Endothelial cell of umbilical vein (primary cell): Measurements from ENCODE around the gene N4BP2L1. TPM values are rescaled to one million over a fixed set of nuclear protein-coding genes. Genes with fewer than 3 reads are reported as not detected.

Experiments used
- BruUV-seq: library from RNA; stranded (reverse); fragments of 400-500 nt; replicated peaks from 2 replicates; lab custom pipeline; 2021; lab: Mats Ljungman, UMichigan
- CTCF ChIA-PET: fragments of 300-600, 350-600 bp; sonication (Branson Sonifier 250); formaldehyde crosslinking; loops from one replicate; lab custom pipeline; 2021; ENCODE audit warnings: antibody characterized with exemption, inconsistent platforms; lab: Charles Lee
- POLR2A ChIA-PET: fragments of 300-600, 350-600 bp; sonication (Branson Sonifier 250); formaldehyde crosslinking; loops from one replicate; lab custom pipeline; 2021; ENCODE audit warnings: antibody characterized with exemption, inconsistent platforms; lab: Charles Lee
- DNase-seq: peaks from one replicate; pipeline ENCODE4 v3.0.0-alpha.2; 2011; ENCODE audit warnings: low read depth, low spot score
- FAIRE-seq: peaks from 2 replicates; lab custom pipeline; 2011; peaks lifted over from hg19 to GRCh38; lab: Jason Lieb, UNC
- H2AFZ ChIP-seq: 2 replicates; pipeline ENCODE4 v1.6.0; 2012; ENCODE audit warnings: low read depth, low read length, control low read depth, inconsistent platforms
- H3K27ac ChIP-seq: 2 replicates; pipeline ENCODE4 v1.5.1; 2011; ENCODE audit warnings: low read depth, mild to moderate bottlenecking, control low read depth, low read length, moderate library complexity; ENCODE audit not compliant: insufficient read depth
- H3K27me3 ChIP-seq, 2 experiments: 2 replicates each; pipeline versions ENCODE4 v1.6.0 to v1.6.1; 2011; ENCODE audit warnings: low read length in 2 of 2, mixed read lengths in 1 of 2; ENCODE audit not compliant: control insufficient read depth in 2 of 2, insufficient read depth in 2 of 2
- H3K36me3 ChIP-seq, 2 experiments: 2 replicates in 1 of 2; 3 replicates in 1 of 2; pipeline ENCODE4 v1.5.1; 2011; ENCODE audit warnings: low read length in 2 of 2, mild to moderate bottlenecking in 1 of 2, moderate library complexity in 1 of 2; ENCODE audit not compliant: control insufficient read depth in 2 of 2, insufficient read depth in 2 of 2; ENCODE audit errors: extremely low read depth in 1 of 2
- H3K4me1 ChIP-seq: 3 replicates; pipeline ENCODE4 v1.5.1; 2011; ENCODE audit warnings: mild to moderate bottlenecking, low read length; ENCODE audit not compliant: control insufficient read depth, insufficient read depth; ENCODE audit errors: extremely low read depth
- H3K4me2 ChIP-seq: 2 replicates; pipeline ENCODE4 v1.6.1; 2011; ENCODE audit warnings: low read length, control low read depth, mixed read lengths; ENCODE audit not compliant: insufficient read depth
- H3K4me3 ChIP-seq, 3 experiments: fragments of 200-600 bp in 1 of 3; sonication (generic), shearing (Covaris generic) in 1 of 3; replicated peaks in 1 of 3; 2 replicates each; pipeline ENCODE4 v1.5.1; 2011 to 2016; ENCODE audit warnings: control low read depth in 3 of 3, low read length in 3 of 3, mild to moderate bottlenecking in 2 of 3, inconsistent platforms in 1 of 3, low read depth in 1 of 3, moderate library complexity in 1 of 3; ENCODE audit not compliant: insufficient read depth in 1 of 3
- H3K79me2 ChIP-seq: 2 replicates; pipeline ENCODE4 v1.6.0; 2012; ENCODE audit warnings: low read length, inconsistent platforms; ENCODE audit not compliant: control insufficient read depth, insufficient read depth
- H3K9ac ChIP-seq: replicated peaks from 2 replicates; pipeline ENCODE3; 2011; ENCODE audit warnings: low read length, control low read depth; ENCODE audit not compliant: insufficient read depth; ENCODE audit errors: extremely low read depth
- H3K9me1 ChIP-seq: replicated peaks from 3 replicates; pipeline ENCODE4 v1.6.0; 2011; ENCODE audit warnings: mild to moderate bottlenecking, low read length; ENCODE audit not compliant: control insufficient read depth, insufficient read depth; ENCODE audit errors: extremely low read depth
- H3K9me3 ChIP-seq: replicated peaks from 2 replicates; pipeline ENCODE4 v1.5.1; 2012; ENCODE audit warnings: low read length, inconsistent platforms; ENCODE audit not compliant: control insufficient read depth, insufficient read depth
- H4K20me1 ChIP-seq: replicated peaks from 2 replicates; pipeline ENCODE3; 2011; ENCODE audit warnings: mild to moderate bottlenecking, low read length; ENCODE audit not compliant: control insufficient read depth, insufficient read depth; ENCODE audit errors: extremely low read depth
- CTCF ChIP-seq, 2 donors: IDR thresholded peaks; 1 replicate in 1 of 2; 2 replicates in 1 of 2; pipeline ENCODE4 v1.5.1; 2011; ENCODE audit warnings: low read length in 2 of 2, mild to moderate bottlenecking in 2 of 2, moderate library complexity in 2 of 2, control low read depth in 1 of 2, inconsistent platforms in 1 of 2, low read depth in 1 of 2; ENCODE audit not compliant: insufficient read depth in 1 of 2; ENCODE audit errors: extremely low read depth in 1 of 2
- EZH2 ChIP-seq: IDR thresholded peaks from 2 replicates; pipeline ENCODE4 v1.6.1; 2012; ENCODE audit warnings: borderline replicate concordance, low read depth, mild to moderate bottlenecking, moderate library complexity, low read length, inconsistent platforms; ENCODE audit not compliant: severe bottlenecking
- FOS ChIP-seq: IDR thresholded peaks from 2 replicates; pipeline ENCODE4 v1.6.1; 2011; ENCODE audit warnings: mild to moderate bottlenecking, low read length, moderate library complexity, borderline replicate concordance; ENCODE audit not compliant: insufficient read depth
- GATA2 ChIP-seq: IDR thresholded peaks from 2 replicates; pipeline ENCODE4 v1.7.0; 2011; ENCODE audit warnings: low read depth, mild to moderate bottlenecking, moderate library complexity, mixed read lengths, low read length; ENCODE audit not compliant: insufficient read length, insufficient read depth
- JUN ChIP-seq: IDR thresholded peaks from 2 replicates; pipeline ENCODE4 v1.6.1; 2011; ENCODE audit warnings: borderline replicate concordance, low read depth; ENCODE audit not compliant: insufficient read length, insufficient read depth
- MYC ChIP-seq: IDR thresholded peaks from one replicate; pipeline ENCODE4 v1.6.1; 2011; ENCODE audit warnings: mild to moderate bottlenecking, low read depth, low read length
- POLR2A ChIP-seq: IDR thresholded peaks from 2 replicates; pipeline ENCODE4 v1.6.1; 2012; ENCODE audit warnings: low read depth, mild to moderate bottlenecking, control low read depth, low read length
- POLR2AphosphoS5 ChIP-seq: IDR thresholded peaks from 2 replicates; pipeline ENCODE4 v1.6.1; 2012; ENCODE audit warnings: low read depth, mild to moderate bottlenecking, control low read depth, low read length, moderate library complexity; ENCODE audit not compliant: insufficient read depth
- dilution Hi-C: fragments of 300-500 bp; cut with MboI; formaldehyde crosslinking; loops from one replicate; pipeline ENCODE4 v1.15.0; 2019; ENCODE audit warnings: low sequenced_read_pairs; ENCODE audit not compliant: extremely low pct_ligation_motif_present
- intact Hi-C: fragments of 100-400 bp; cut with micrococcal nuclease; formaldehyde crosslinking; loops from one replicate; pipeline ENCODE4 v1.10.0; 2022
- polyA plus RNA-seq, 4 experiments: library from polyadenylated mRNA; depleted of rRNA in 3 of 4; stranded (reverse) in 3 of 4; unstranded in 1 of 4; fragments of >200 nt; gene quantifications; 2 replicates each; pipeline versions ENCODE4 v1.2.1 to v1.2.3, GENCODE V29; 2011 to 2012; ENCODE audit warnings: missing spikeins in 1 of 4
- total RNA-seq: library from RNA; stranded (reverse); gene quantifications from 2 replicates; pipeline ENCODE4 v1.2.3, GENCODE V29; 2021
- TF ChIP-seq, protein P1 (sequence below): IDR thresholded peaks from 2 replicates; pipeline ENCODE4 v1.6.1; 2011; ENCODE audit not compliant: insufficient read depth, insufficient read length

Gene N4BP2L1
- total and polyA plus RNA-seq, 2 donors (not counting 3 experiments of a cell fraction or from before 2014, with no cell fraction given) = 1.1 to 2.1 TPM

DNA sequence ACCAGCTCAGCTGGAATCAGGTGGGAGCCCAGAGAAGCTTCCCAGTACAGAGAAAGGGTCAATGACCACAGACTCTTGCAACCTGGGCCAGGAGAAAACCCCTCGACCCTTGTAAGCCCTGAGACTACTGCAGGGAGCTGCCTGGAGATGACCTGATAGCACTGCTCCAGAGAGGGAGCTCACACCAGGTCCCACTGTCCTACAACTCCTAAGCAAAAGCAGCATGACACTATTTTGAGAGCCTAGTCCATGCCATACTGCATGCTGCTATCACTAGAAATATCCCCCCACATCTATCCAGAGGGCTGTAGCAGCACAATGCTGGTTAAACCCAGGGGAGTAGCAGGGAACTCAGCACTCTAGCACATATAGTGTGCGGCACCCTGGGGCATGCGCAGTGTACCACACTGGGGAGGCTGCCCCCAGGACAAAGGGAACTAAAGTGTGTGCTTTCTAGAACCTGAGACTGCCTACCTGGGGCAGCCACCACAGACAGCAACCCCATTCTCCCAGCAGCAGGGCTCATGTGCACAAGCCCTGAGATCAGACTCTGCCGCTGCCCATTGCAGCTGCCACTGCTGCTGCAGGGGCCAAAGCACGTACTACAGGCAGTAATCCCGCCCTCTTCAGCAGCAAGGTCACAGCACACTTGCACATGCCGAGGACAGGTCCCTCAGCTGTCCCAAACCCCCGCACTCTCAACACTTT is 27.1 kb upstream of the N4BP2L1 start:
- Histone ChIP-seq H3K27ac (no peak overlapping the region), H3K9me1 (no peaks in the 10 kb centered on the region), H3K9ac (no peak overlapping the region), H3K36me3 (no peaks in the 10 kb centered on the region), H3K4me3 (no peak overlapping the region), H4K20me1 (no peaks in the 10 kb centered on the region), H3K4me2 (no peak overlapping the region), H3K4me1 (no peaks in the 10 kb centered on the region), H2AFZ (no peak overlapping the region), H3K79me2 (no peaks in the 10 kb centered on the region), H3K9me3 (no peaks in the 10 kb centered on the region), H3K27me3 (no peaks in the 10 kb centered on the region)
- ChIA-PET CTCF (no interaction called here), POLR2A (no interaction called here)
- intact Hi-C loops = no loop called here
- FAIRE-seq (no peak), DNase-seq (no peak)
- TF ChIP-seq FOS (no peak), POLR2A (no peak), POLR2AphosphoS5 (no peak), MYC (no peak), GATA2 (no peak), EZH2 (no peak), CTCF (IDR thresholded peaks at IDR 0.05; ENCODE audit: extremely low read depth in 1 of 2, insufficient read depth in 1 of 2, low read depth in 1 of 2, low read length in 2 of 2) (no peak), JUN (no peak)
- TF ChIP-seq, protein P1, sequence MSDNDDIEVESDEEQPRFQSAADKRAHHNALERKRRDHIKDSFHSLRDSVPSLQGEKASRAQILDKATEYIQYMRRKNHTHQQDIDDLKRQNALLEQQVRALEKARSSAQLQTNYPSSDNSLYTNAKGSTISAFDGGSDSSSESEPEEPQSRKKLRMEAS = no peak
- no TSS peak for BruUV-seq
- dilution Hi-C loops = no loop called here
